ENCODE measurements around the gene ADGRG2. TPM values are rescaled to one million over a fixed set of nuclear protein-coding genes. Genes with fewer than 3 reads are reported as not detected.

ADGRG2 gene
- total RNA-seq, result under 1 TPM; 0.10 to 0.24 TPM

- intact Hi-C loops (cut with DNase I), result no loop called here
- peaks cover 10% of the 10 kb centered on the region for H3K27me3 ChIP-seq
- no peaks in the 10 kb centered on the region for H3K4me1 ChIP-seq
- no peak within 1 kb of the TSS for H3K27ac ChIP-seq
- no peaks in the 10 kb centered on the region for H3K36me3 ChIP-seq
- no peaks in the 10 kb centered on the region for H3K9me3 ChIP-seq
- peak within 1 kb of the TSS; percentile 30 for H3K4me3 ChIP-seq
- peak; percentile 33 for DNase-seq
- peak within 1 kb of the TSS in 1 of 2 donors; percentile 24 for H3K9ac ChIP-seq (ENCODE audit: low read depth in 2 of 2, low read length in 2 of 2)
- TF ChIP-seq, protein P1, sequence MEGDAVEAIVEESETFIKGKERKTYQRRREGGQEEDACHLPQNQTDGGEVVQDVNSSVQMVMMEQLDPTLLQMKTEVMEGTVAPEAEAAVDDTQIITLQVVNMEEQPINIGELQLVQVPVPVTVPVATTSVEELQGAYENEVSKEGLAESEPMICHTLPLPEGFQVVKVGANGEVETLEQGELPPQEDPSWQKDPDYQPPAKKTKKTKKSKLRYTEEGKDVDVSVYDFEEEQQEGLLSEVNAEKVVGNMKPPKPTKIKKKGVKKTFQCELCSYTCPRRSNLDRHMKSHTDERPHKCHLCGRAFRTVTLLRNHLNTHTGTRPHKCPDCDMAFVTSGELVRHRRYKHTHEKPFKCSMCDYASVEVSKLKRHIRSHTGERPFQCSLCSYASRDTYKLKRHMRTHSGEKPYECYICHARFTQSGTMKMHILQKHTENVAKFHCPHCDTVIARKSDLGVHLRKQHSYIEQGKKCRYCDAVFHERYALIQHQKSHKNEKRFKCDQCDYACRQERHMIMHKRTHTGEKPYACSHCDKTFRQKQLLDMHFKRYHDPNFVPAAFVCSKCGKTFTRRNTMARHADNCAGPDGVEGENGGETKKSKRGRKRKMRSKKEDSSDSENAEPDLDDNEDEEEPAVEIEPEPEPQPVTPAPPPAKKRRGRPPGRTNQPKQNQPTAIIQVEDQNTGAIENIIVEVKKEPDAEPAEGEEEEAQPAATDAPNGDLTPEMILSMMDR (IDR thresholded peaks at IDR 0.05), result no peak
These were observed at the start of gene ADGRG2 for GRCh38 chrX:19121898-19122640. TSS of gene ADGRG2 (minus strand) at chrX:19122468. CDS start at chrX:19068834, 53,634 bp downstream.

- Histone ChIP-seq H3K9ac (ENCODE audit: low read depth in 2 of 2, low read length in 2 of 2) (no peak overlapping the region), H3K27me3 (no peaks in the 10 kb centered on the region), H3K4me1 (no peaks in the 10 kb centered on the region), H3K27ac (no peak overlapping the region), H3K36me3 (no peaks in the 10 kb centered on the region), H3K9me3 (no peaks in the 10 kb centered on the region), H3K4me3 (no peak overlapping the region)
- no peak for DNase-seq
- TF ChIP-seq, protein P1 (IDR thresholded peaks at IDR 0.05), result no peak
- intact Hi-C loops (cut with DNase I), result no loop called here
These were observed 46.3 kb upstream of the ADGRG2 start for GRCh38 chrX:19168609-19169008.

DNA sequence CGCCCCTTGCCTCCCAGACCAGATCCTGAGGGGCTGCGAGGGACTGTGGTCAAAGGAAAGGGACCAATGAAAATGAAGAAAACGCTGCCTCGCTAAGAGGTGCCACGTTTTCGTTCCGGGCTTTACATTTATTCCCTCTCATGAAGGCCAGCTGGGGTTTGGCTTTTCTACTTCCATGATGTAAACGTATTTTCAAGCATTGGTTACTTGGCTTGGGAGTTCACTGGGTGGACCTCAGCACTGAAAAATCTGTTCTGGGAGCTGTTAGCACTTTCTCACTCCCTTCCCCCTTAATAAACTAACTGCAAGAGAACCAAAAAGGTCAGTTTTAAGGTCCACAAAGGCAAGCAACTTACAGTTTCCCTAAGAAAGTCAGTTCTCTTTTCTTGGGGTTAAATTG lies 40.6 kb upstream of the ADGRG2 start:
- Histone ChIP-seq H3K9me3 (no peaks in the 10 kb centered on the region), H3K36me3 (no peaks in the 10 kb centered on the region), H3K4me3 (no peak overlapping the region), H3K27me3 (no peaks in the 10 kb centered on the region), H3K4me1 (no peaks in the 10 kb centered on the region), H3K9ac (ENCODE audit: low read depth in 2 of 2, low read length in 2 of 2) (no peak overlapping the region), H3K27ac (no peak overlapping the region)
- DNase-seq, result no peak
- TF ChIP-seq, protein P1 (IDR thresholded peaks at IDR 0.05), result no peak
- intact Hi-C loops (cut with DNase I), result no loop called here

DNA sequence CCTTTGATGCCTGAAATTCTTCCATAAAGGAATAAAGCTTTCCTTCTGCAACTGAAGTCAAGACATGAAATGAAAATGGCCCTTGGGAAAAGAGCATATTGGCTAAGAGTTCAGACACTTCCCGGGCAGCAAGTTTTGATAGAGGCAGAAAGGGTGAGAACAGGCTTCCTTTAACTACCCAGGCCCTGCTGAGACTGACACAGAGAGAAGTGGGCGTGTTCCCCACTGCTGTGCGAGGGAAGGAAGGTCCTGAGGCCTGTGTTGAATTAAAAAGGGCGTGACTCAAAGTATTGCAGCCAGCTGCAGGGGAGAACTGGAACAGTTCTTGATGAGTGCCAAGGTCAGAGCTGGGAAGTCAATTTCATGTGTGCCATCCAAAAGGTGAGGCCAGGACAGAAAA lies 33.9 kb upstream of the ADGRG2 start:
- Histone ChIP-seq H3K9ac (ENCODE audit: low read depth in 2 of 2, low read length in 2 of 2) (no peak overlapping the region), H3K36me3 (no peaks in the 10 kb centered on the region), H3K9me3 (no peaks in the 10 kb centered on the region), H3K4me3 (no peak overlapping the region), H3K27ac (no peak overlapping the region), H3K4me1 (no peaks in the 10 kb centered on the region), H3K27me3 (no peaks in the 10 kb centered on the region)
- peak; percentile 21 for DNase-seq
- intact Hi-C loops (cut with DNase I), result no loop called here
- TF ChIP-seq, protein P1 (IDR thresholded peaks at IDR 0.05), result no peak

DNA sequence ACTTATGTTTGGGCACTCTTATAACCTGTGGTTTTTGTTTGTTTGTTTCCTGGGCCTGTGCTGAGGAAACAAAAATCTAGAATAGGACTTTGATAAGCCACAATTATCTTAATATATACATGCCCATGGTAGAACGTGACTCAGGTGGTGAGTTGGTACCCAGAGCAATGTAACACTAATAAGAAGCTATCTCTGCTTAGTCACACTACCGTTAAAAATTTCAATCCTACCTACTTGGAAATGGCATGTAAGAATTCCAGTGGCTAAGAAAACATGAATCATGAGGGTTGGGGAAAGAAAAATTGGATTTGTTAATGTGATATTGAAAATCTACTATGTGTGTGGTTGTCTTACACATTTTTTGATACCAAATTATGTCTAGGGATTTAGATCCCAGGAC lies 30.5 kb upstream of the ADGRG2 start:
- H3K4me1 ChIP-seq, result no peaks in the 10 kb centered on the region
- TF ChIP-seq, protein P1 (IDR thresholded peaks at IDR 0.05), result no peak
- H3K9me3 ChIP-seq, result no peaks in the 10 kb centered on the region
- no peak for DNase-seq
- H3K4me3 ChIP-seq, result no peak overlapping the region
- H3K27me3 ChIP-seq, result no peaks in the 10 kb centered on the region
- intact Hi-C loops (cut with DNase I), result no loop called here
- H3K27ac ChIP-seq, result no peak overlapping the region
- no peak overlapping the region for H3K9ac ChIP-seq (ENCODE audit: low read depth in 2 of 2, low read length in 2 of 2)
- H3K36me3 ChIP-seq, result no peaks in the 10 kb centered on the region
